Suprapubic skin (tissue), 3 donors: ENCODE measurements around the gene INSC.

Source experiments
- EP300 ChIP-seq: sonication (generic); formaldehyde crosslinking; IDR thresholded peaks from one replicate; pipeline ENCODE4 v1.6.1; 2017; ENCODE audit warnings: antibody characterized with exemption
- POLR2A ChIP-seq, 2 donors: fragments of 450-650 bp; IDR thresholded peaks; one replicate each; pipeline ENCODE4 v1.6.1; 2017; ENCODE audit warnings: antibody characterized with exemption in 2 of 2, mild to moderate bottlenecking in 2 of 2, moderate library complexity in 2 of 2
- TF ChIP-seq, protein P1 (sequence below), 2 donors: fragments of 200-600 bp in 1 of 2; fragments of 450-650 bp in 1 of 2; sonication (generic) in 1 of 2; IDR thresholded peaks; one replicate each; pipeline ENCODE4 v1.5.1; 2016 to 2019; ENCODE audit warnings: antibody characterized with exemption in 2 of 2, mild to moderate bottlenecking in 1 of 2, moderate library complexity in 1 of 2

DNA sequence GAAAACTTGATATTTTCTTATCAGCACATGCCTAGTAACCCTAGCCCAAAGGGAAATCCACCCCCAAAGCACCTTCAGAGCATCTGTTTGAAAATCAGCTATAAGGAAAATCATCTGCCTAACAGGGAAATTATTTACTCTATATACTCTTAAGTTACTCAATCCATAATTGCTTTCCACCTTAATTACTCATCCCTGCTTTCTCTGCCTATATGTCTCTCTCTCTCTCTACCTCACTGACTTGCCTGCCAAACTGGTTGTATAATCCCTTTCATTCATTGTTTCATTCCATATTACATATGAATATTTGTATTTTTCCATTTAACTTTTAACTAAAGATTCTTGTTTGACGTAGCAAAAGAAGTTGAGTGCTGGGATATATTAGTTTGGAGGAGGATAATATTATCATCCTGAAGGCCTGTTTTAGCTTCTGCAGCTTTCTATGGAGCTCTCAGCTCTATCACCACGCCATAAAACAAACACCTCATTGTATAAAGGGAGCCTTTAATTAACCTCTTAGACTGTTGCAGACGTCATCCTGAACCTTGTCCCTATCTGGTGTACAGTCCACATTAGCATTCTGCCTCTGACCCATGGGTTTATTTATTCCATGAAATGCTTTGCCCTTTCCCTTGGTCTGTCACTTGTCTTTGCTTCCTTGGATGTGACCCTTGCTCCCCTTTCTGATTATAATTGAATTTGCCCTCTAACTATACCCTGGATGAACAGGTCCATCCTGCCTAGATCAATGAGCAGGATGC is 98.9 kb downstream of the INSC start:
- TF ChIP-seq POLR2A (IDR thresholded peaks at IDR 0.05) (no peak), EP300 (no peak)
- TF ChIP-seq, protein P1, sequence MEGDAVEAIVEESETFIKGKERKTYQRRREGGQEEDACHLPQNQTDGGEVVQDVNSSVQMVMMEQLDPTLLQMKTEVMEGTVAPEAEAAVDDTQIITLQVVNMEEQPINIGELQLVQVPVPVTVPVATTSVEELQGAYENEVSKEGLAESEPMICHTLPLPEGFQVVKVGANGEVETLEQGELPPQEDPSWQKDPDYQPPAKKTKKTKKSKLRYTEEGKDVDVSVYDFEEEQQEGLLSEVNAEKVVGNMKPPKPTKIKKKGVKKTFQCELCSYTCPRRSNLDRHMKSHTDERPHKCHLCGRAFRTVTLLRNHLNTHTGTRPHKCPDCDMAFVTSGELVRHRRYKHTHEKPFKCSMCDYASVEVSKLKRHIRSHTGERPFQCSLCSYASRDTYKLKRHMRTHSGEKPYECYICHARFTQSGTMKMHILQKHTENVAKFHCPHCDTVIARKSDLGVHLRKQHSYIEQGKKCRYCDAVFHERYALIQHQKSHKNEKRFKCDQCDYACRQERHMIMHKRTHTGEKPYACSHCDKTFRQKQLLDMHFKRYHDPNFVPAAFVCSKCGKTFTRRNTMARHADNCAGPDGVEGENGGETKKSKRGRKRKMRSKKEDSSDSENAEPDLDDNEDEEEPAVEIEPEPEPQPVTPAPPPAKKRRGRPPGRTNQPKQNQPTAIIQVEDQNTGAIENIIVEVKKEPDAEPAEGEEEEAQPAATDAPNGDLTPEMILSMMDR (IDR thresholded peaks at IDR 0.05): no peak
